K562 (cell line): ENCODE results near the gene FLAD1. TPM values are rescaled to one million over a fixed set of nuclear protein-coding genes. Genes with fewer than 3 reads are reported as not detected.

Experiments
- ATAC-seq: fragments of 200-7000 bp; cut with Tn5 transposase; 3 replicates; pipeline ENCODE4 v1.9.1; 2020; ENCODE audit warnings: moderate library complexity
- BruUV-seq: library from RNA; stranded (reverse); fragments of 400-500 nt; replicated peaks from 2 replicates; lab custom pipeline; 2021; lab: Mats Ljungman, UMichigan
- CTCF ChIA-PET: fragments of 300-600 bp; formaldehyde crosslinking; extraction: SDS; loops from one replicate; lab custom pipeline; 2021; ENCODE audit warnings: low intra/inter-chr PET ratio; lab: Yijun Ruan, JAX
- POLR2A ChIA-PET: fragments of 300-600, 350-650 bp; sonication (Branson Sonifier 250); formaldehyde crosslinking; extraction: SDS; loops from one replicate; lab custom pipeline; 2021; ENCODE audit warnings: antibody characterized with exemption, inconsistent platforms; lab: Yijun Ruan, JAX
- DNase-seq, 4 experiments: peaks; one replicate each; pipeline versions ENCODE4 v3.0.0 to v3.0.0-alpha.2; 2011 to 2018; ENCODE audit warnings: low spot score in 3 of 4, mixed read lengths in 3 of 4; ENCODE audit errors: extremely low read depth in 1 of 4
- FAIRE-seq: peaks from 2 replicates; lab custom pipeline; 2011; peaks lifted over from hg19 to GRCh38; lab: Jason Lieb, UNC
- H2AFZ ChIP-seq: 2 replicates; pipeline ENCODE4 v1.6.0; 2011; ENCODE audit warnings: low read depth, low read length, control low read depth, inconsistent platforms
- H3K27ac ChIP-seq: fragments of 200-600 bp; 3 replicates; pipeline ENCODE4 v1.8.0; 2011; ENCODE audit warnings: low read depth, mild to moderate bottlenecking, control low read depth, inconsistent platforms, low read length, moderate library complexity, mixed read lengths; ENCODE audit errors: extremely low read depth
- H3K27me3 ChIP-seq, 2 experiments: fragments of 300-600 bp in 1 of 2; 2 replicates in 1 of 2; 3 replicates in 1 of 2; pipeline versions ENCODE4 v1.6.0 to v1.8.0; 2011; ENCODE audit warnings: inconsistent platforms in 2 of 2, low read length in 2 of 2, mild to moderate bottlenecking in 1 of 2, mixed read lengths in 1 of 2, moderate library complexity in 1 of 2; ENCODE audit not compliant: control insufficient read depth in 2 of 2, insufficient read depth in 2 of 2
- H3K36me3 ChIP-seq: fragments of 300-600 bp; 3 replicates; pipeline ENCODE4 v1.8.0; 2011; ENCODE audit warnings: mild to moderate bottlenecking, low read length, inconsistent platforms; ENCODE audit not compliant: control insufficient read depth, insufficient read depth
- H3K4me1 ChIP-seq, 2 experiments: fragments of 200-600 bp in 1 of 2; replicated peaks in 1 of 2; 2 replicates in 1 of 2; 3 replicates in 1 of 2; pipeline versions ENCODE4 v1.5.1 to v1.8.0; 2011; ENCODE audit warnings: inconsistent platforms in 2 of 2, low read length in 2 of 2, mild to moderate bottlenecking in 1 of 2, mixed read lengths in 1 of 2, moderate library complexity in 1 of 2; ENCODE audit not compliant: control insufficient read depth in 2 of 2, insufficient read depth in 2 of 2
- H3K4me2 ChIP-seq: 2 replicates; pipeline ENCODE4 v1.6.1; 2011; ENCODE audit warnings: low read length, control low read depth, inconsistent platforms, mixed read lengths; ENCODE audit not compliant: insufficient read depth
- H3K4me3 ChIP-seq: fragments of 200-600 bp; sonication (generic), shearing (Covaris generic); 2 replicates; pipeline ENCODE4 v1.5.1; 2016; ENCODE audit warnings: control low read depth, inconsistent platforms
- H3K79me2 ChIP-seq: fragments of 200-600 bp; 3 replicates; pipeline ENCODE4 v1.8.0; 2011; ENCODE audit warnings: low read length, inconsistent platforms; ENCODE audit not compliant: control insufficient read depth, insufficient read depth
- H3K9ac ChIP-seq, 2 experiments: 2 replicates each; pipeline versions ENCODE4 v1.6.0 to v1.6.1; 2011; ENCODE audit warnings: low read depth in 2 of 2, low read length in 2 of 2, control low read depth in 1 of 2, inconsistent platforms in 1 of 2, mild to moderate bottlenecking in 1 of 2, mixed read lengths in 1 of 2; ENCODE audit not compliant: insufficient read depth in 1 of 2
- H3K9me1 ChIP-seq: one replicate; pipeline ENCODE4 v1.6.0; 2011; ENCODE audit warnings: inconsistent platforms, mild to moderate bottlenecking, low read length, moderate library complexity; ENCODE audit not compliant: control insufficient read depth, insufficient read depth
- H3K9me3 ChIP-seq: replicated peaks from 2 replicates; pipeline ENCODE4 v1.5.1; 2011; ENCODE audit warnings: low read depth, low read length, inconsistent platforms; ENCODE audit not compliant: control insufficient read depth, insufficient read depth
- H4K20me1 ChIP-seq: replicated peaks from 2 replicates; pipeline ENCODE4 v1.6.1; 2011; ENCODE audit warnings: low read length, inconsistent platforms, mixed read lengths; ENCODE audit not compliant: control insufficient read depth, insufficient read depth
- GTF2B ChIP-seq: IDR thresholded peaks from 2 replicates; pipeline ENCODE4 v1.6.1; 2011; ENCODE audit not compliant: insufficient read length; ENCODE audit errors: extremely low read depth
- GTF2E2 ChIP-seq: fragments of 200-800 bp; sonication (Bioruptor generic); IDR thresholded peaks from 2 replicates; pipeline ENCODE4 v1.6.1; 2016; ENCODE audit warnings: missing genetic modification characterization, missing compliant biosample characterization
- PTTG1 ChIP-seq: fragments of 450-650 bp; IDR thresholded peaks from 2 replicates; pipeline ENCODE4 v1.6.1; 2016; ENCODE audit warnings: low read depth, mild to moderate bottlenecking, missing genetic modification characterization, missing compliant biosample characterization
- SIRT6 ChIP-seq: IDR thresholded peaks from one replicate; pipeline ENCODE4 v1.6.1; 2012; ENCODE audit warnings: low read depth, mild to moderate bottlenecking, control low read depth, inconsistent platforms, low read length, moderate library complexity
- SOX6 ChIP-seq: fragments of 450-650 bp; IDR thresholded peaks from 2 replicates; pipeline ENCODE4 v1.6.1; 2014; ENCODE audit warnings: mild to moderate bottlenecking
- TAF1 ChIP-seq: IDR thresholded peaks from 2 replicates; pipeline ENCODE4 v1.6.1; 2011; ENCODE audit warnings: mild to moderate bottlenecking, low read length, moderate library complexity; ENCODE audit not compliant: insufficient read depth, control insufficient read depth, severe bottlenecking; ENCODE audit errors: extremely low read depth
- TFAP4 ChIP-seq: sonication (generic); formaldehyde crosslinking; IDR thresholded peaks from 2 replicates; pipeline ENCODE4 v1.8.0; 2022; ENCODE audit warnings: missing genetic modification reagents, mild to moderate bottlenecking, moderate library complexity, borderline replicate concordance
- TSC22D4 ChIP-seq: fragments of 450-650 bp; IDR thresholded peaks from 2 replicates; pipeline ENCODE4 v1.6.1; 2016; ENCODE audit warnings: missing genetic modification characterization, missing biosample characterization, control low read depth
- ZBTB33 ChIP-seq: sonication (generic); formaldehyde crosslinking; IDR thresholded peaks from 2 replicates; pipeline ENCODE4 v1.8.1; 2023; ENCODE audit warnings: mild to moderate bottlenecking, missing genetic modification reagents
- ZNF143 ChIP-seq: sonication (generic); formaldehyde crosslinking; IDR thresholded peaks from 2 replicates; pipeline ENCODE4 v1.9.0; 2022; ENCODE audit warnings: mild to moderate bottlenecking, missing genetic modification reagents
- WGBS: fragments of 100-300 bp; shearing (Covaris generic); methylation state at CpG from one replicate; pipeline ENCODE4 v1.1.6; 2016; ENCODE audit warnings: low coverage, mixed read lengths; ENCODE audit not compliant: insufficient coverage; ENCODE audit errors: missing lambda C conversion rate; 5-methylcytosine and 5-hydroxymethylcytosine counted together
- in situ Hi-C: fragments of 300-500 bp; cut with MboI; formaldehyde crosslinking; loops from 4 replicates; pipeline ENCODE4 v1.15.0; 2018; ENCODE audit warnings: inconsistent platforms, mixed read lengths
- intact Hi-C: fragments of 100-400 bp; cut with micrococcal nuclease; formaldehyde crosslinking; loops from 2 replicates; pipeline ENCODE4 v1.14.2; 2022
- polyA plus RNA-seq, 8 experiments: library from polyadenylated mRNA; depleted of rRNA in 4 of 8; stranded (reverse) in 5 of 8; unstranded in 3 of 8; fragments of >200 nt; fragmentation: Nextera tagmentation in 2 of 8; fragmentation: Illumina TruSeq in 1 of 8; extraction: Ambion mirVana in 2 of 8; extraction: Trizol in 1 of 8; gene quantifications; 2 replicates each; pipeline versions ENCODE4 v1.2.1 to v1.2.3, GENCODE V29; 2011 to 2014; ENCODE audit warnings: inconsistent platforms in 1 of 8, missing spikeins in 1 of 8
- total RNA-seq, 7 experiments: library from RNA; depleted of rRNA in 6 of 7; stranded (reverse); fragments of >200 nt in 6 of 7; fragmentation: Illumina TruSeq in 2 of 7; extraction: Trizol in 2 of 7; gene quantifications; 2 replicates each; pipeline versions ENCODE4 v1.2.1 to v1.2.3, GENCODE V29; 2011 to 2021; ENCODE audit warnings: low replicate concordance in 1 of 7

The FLAD1 gene
- total and polyA plus RNA-seq, 9 of the 15 experiments (the other 6 are each of a cell fraction or from before 2014, with no cell fraction given) = 24.9 to 85.8 (median 67.0) TPM

GRCh38 chr1:155037851-155038441 is 54.8 kb downstream of the FLAD1 start:
- in situ Hi-C loops (no loop called here), intact Hi-C loops (no loop called here)
- H3K27me3 ChIP-seq = peaks cover 0 to 23% of the 10 kb centered on the region in 2 experiments; a peak in 3 of 5 replicates
- no TSS peak for BruUV-seq
- H3K9me3 ChIP-seq = no peaks in the 10 kb centered on the region
- no peak overlapping the region for H3K4me3 ChIP-seq
- FAIRE-seq (no peak), ATAC-seq (no peak), DNase-seq (no peak)
- ChIA-PET POLR2A (interaction anchor here (0.6 kb wide), 2 partner anchors 14 to 107 kb away, joined by 3 to 4 read pairs; no protein-coding TSS in a partner anchor), CTCF (no interaction called here)
- TF ChIP-seq GTF2B (no peak), SIRT6 (no peak), ZNF143 (CRISPR knock-in tag) (no peak), PTTG1 (tag) (no peak), ZBTB33 (no peak), TFAP4 (CRISPR knock-in tag) (no peak), TSC22D4 (tag) (no peak), GTF2E2 (tag) (no peak), SOX6 (no peak), TAF1 (no peak)
- no peaks in the 10 kb centered on the region for H3K79me2 ChIP-seq
- H3K9ac ChIP-seq = no peak overlapping the region
- H2AFZ ChIP-seq = no peak overlapping the region
- H3K4me2 ChIP-seq = no peak overlapping the region
- 21% methylated on average over 6 of the region's 6 CpGs for WGBS
- no peaks in the 10 kb centered on the region for H4K20me1 ChIP-seq
- no peaks in the 10 kb centered on the region for H3K36me3 ChIP-seq
- peaks cover 3% of the 10 kb centered on the region in 2 experiments; a peak in 2 of 5 replicates for H3K4me1 ChIP-seq
- H3K27ac ChIP-seq = no peak overlapping the region
- no peaks in the 10 kb centered on the region for H3K9me1 ChIP-seq
